ENCODE results near the gene HECW1.

- TF ChIP-seq CTCF (IDR thresholded peaks at IDR 0.05) (no peak), POLR2A (IDR thresholded peaks at IDR 0.05) (no peak)
Measured at GRCh38 chr7:43546231-43546630, 433.8 kb downstream of the HECW1 start.

Measured in upper lobe of left lung (tissue), 4 donors.